ENCODE results near the gene PTPN9. TPM values are rescaled to one million over a fixed set of nuclear protein-coding genes. Genes with fewer than 3 reads are reported as not detected.
A peak's percentile ranks its signal among the peaks of the same experiment; 100 is the strongest.

The PTPN9 gene
- total RNA-seq, 6 experiments from 2014 or later: 27.9 to 36.3 (median 33.6) TPM

DNA sequence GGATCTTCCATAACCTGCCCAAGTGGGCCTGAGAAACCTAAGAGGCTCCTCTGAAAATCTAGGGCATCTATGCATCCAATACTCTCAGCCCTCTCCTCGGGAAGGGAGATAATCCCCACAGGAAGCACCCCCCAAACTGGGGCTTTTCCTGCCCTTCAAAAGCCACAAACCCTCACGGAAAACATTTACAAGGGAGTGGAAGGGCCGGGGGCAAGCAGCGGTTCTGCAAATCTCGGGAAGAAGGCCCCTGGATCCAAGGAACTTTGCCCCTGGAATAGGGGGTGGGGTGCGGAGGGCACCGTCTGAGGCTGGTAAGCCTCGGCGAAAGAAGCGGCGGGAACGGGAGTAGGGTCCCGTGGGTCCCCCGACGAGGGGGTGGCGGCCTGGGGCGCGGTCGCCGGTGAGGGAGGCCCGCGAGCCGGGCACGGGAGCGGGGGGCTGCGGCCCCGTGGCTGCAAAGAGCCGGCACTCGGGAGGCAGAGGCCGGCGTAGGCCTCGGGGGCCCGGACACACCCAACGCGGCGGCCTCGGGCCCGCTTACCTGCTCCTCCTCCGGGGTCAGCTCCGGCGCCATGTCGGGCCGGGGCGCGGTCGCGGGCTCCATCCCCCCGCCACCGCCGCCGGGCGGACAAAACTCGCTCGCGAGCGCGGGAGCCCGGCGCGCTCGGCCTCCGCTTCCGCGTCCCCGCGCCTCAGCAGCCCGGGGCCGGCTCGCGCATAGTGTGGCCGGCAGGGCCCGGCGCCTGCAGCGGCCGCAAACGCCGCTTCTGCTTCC, 755 bp downstream of the PTPN9 start:
- peak overlapping the region; percentile 99 for H3K4me3 Mint-ChIP-seq
- peaks cover 2% of the 10 kb centered on the region; the same call in 1 of the 2 replicates for H3K27me3 Mint-ChIP-seq (ENCODE audit: insufficient read depth)
- TF ChIP-seq, protein P1, sequence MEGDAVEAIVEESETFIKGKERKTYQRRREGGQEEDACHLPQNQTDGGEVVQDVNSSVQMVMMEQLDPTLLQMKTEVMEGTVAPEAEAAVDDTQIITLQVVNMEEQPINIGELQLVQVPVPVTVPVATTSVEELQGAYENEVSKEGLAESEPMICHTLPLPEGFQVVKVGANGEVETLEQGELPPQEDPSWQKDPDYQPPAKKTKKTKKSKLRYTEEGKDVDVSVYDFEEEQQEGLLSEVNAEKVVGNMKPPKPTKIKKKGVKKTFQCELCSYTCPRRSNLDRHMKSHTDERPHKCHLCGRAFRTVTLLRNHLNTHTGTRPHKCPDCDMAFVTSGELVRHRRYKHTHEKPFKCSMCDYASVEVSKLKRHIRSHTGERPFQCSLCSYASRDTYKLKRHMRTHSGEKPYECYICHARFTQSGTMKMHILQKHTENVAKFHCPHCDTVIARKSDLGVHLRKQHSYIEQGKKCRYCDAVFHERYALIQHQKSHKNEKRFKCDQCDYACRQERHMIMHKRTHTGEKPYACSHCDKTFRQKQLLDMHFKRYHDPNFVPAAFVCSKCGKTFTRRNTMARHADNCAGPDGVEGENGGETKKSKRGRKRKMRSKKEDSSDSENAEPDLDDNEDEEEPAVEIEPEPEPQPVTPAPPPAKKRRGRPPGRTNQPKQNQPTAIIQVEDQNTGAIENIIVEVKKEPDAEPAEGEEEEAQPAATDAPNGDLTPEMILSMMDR (IDR thresholded peaks at IDR 0.05): no peak
- no peaks in the 10 kb centered on the region for H3K9me3 Mint-ChIP-seq
- H3K36me3 Mint-ChIP-seq (ENCODE audit: low read depth): peaks cover 20% of the 10 kb centered on the region
- H3K27ac Mint-ChIP-seq: peak overlapping the region; percentile 96
- H3K4me1 Mint-ChIP-seq (ENCODE audit: low read depth): peaks cover 26% of the 10 kb centered on the region
- no peak for DNase-seq

DNA sequence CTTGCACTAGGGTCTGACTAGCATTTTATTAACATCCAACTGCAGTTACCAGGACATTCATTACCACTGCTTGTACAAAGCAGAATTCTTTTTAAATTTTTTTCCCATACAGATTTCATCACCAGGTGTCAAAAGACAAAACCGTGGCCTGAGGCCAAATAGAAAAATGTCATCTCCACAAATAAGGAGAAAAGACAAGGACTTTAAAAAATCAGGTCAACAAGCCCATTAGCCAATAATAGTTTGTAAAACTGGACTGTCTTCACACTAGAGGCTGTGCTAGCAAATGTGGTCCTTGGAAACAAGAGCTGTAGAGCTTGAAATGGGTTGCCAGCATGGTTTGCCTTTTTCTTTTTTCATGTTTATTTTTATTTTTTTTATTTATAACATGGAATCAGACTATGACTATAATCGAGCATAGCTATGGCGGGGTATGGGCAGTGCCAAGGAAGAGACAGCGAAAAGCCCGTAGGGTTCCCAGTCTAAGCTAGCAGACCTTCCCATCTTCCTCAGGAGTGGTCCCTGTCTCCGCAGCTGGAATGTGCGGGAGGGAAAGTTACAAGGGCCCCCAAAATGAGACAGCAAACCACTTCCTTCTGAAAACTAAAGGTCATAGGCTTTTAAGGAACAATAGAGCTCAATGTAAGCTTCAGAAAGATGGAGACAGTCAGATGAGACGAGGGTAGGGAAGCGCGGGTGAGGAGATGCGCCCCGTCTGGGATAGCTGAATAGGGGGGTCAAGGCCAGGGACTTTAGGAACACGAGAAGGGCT, 1.5 kb downstream of the PTPN9 start:
- no peak for DNase-seq
- Mint-ChIP-seq H3K36me3 (ENCODE audit: low read depth) (peaks cover 20% of the 10 kb centered on the region), H3K9me3 (no peaks in the 10 kb centered on the region), H3K4me1 (ENCODE audit: low read depth) (peaks cover 34% of the 10 kb centered on the region), H3K27ac (peak overlapping the region; percentile 96), H3K4me3 (peak overlapping the region; percentile 99), H3K27me3 (ENCODE audit: insufficient read depth) (peaks cover 2% of the 10 kb centered on the region; the same call in 1 of the 2 replicates)
- TF ChIP-seq, protein P1 (IDR thresholded peaks at IDR 0.05): no peak

DNA sequence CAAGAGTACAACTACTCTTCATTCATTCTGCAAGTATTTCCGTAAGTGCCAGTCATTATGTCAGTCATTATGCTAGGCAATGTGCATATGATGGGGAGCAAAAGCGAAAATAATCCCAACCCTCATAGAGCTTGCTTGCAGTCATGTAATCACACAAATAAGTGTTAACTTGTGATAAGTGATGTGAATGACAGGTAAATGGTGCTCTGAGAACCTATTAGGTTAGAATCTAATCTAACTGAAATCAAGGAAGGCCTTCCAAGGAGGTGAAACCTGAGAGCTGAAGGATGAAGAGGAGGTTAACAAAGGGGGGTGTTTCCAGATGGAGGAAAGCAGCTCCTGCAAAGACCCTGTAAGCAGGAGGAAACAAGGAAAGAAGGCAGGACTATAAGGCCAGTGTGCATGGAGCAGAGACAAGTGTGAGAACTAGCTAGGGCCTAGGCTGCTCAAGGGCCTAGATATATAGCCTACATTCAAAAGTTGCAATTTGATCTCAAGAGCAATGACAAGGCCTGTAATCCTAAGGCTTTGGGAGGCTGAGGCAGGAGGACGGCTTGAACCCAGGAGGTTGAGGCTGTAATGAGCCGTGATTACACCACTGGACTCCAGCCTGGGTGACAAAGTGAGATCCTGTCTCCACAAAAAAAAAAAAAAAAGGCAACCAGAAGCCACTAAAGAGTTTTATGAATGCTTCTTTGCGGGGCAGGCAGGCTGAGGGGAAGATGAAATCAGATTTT, 5.3 kb downstream of the PTPN9 start:
- Mint-ChIP-seq H3K9me3 (no peaks in the 10 kb centered on the region), H3K4me3 (peak overlapping the region; percentile 25; the same call in 1 of the 2 replicates), H3K27me3 (ENCODE audit: insufficient read depth) (peaks cover 2% of the 10 kb centered on the region; the same call in 1 of the 2 replicates), H3K27ac (peak overlapping the region; percentile 50), H3K4me1 (ENCODE audit: low read depth) (peaks cover 29% of the 10 kb centered on the region), H3K36me3 (ENCODE audit: low read depth) (peaks cover 20% of the 10 kb centered on the region)
- TF ChIP-seq, protein P1 (IDR thresholded peaks at IDR 0.05): no peak
- DNase-seq: no peak

DNA sequence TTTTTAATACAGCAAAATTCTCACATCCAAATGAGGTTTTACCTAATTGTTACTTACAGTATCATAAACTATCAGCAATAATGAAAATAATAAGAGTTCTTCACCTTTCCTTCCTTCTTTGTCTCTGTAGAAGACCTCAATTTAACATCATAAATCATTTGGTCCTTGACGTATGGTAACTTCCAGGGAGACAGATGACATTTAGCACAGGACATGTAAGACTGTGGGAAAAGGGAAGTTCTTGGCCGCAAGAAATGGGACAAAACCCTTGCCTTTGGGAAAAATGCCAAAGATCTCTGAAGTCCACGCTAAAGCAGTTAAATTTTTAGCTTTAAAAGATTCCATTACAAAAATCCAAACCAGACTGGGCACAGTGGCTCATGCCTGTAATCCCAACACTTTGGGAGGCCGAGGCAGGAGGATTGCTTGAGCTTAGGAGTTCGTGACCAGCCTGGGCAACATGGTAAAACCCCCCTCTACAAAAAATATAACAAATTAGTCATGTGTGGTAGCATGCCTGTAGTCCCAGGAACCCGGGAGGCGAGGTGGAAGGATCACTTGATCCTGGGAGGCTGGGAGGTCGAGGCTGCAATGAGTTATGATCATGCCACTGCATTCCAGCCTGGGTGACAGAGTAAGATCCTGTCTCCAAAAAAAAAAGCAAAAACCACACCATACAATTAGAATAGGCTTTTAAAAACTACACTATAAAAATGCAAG, 8.8 kb downstream of the PTPN9 start:
- H3K4me3 Mint-ChIP-seq: no peak overlapping the region
- DNase-seq: no peak
- TF ChIP-seq, protein P1 (IDR thresholded peaks at IDR 0.05): no peak
- peaks cover 35% of the 10 kb centered on the region for H3K4me1 Mint-ChIP-seq (ENCODE audit: low read depth)
- no peaks in the 10 kb centered on the region for H3K9me3 Mint-ChIP-seq
- peaks cover 10% of the 10 kb centered on the region for H3K36me3 Mint-ChIP-seq (ENCODE audit: low read depth)
- peaks cover 2% of the 10 kb centered on the region; the same call in 1 of the 2 replicates for H3K27me3 Mint-ChIP-seq (ENCODE audit: insufficient read depth)
- H3K27ac Mint-ChIP-seq: 0 out of 2 replicates have a peak overlapping the region, but pooled peaks have one; percentile 13

All from HFFc6 (cell line).